IMR-90 (cell line): Measurements from ENCODE around the gene IRGM. TPM values are rescaled to one million over a fixed set of nuclear protein-coding genes. Genes with fewer than 3 reads are reported as not detected.

ENCODE experiments used
- RFX5 ChIP-seq: IDR thresholded peaks from 2 replicates; pipeline ENCODE4 v1.8.0; 2012; ENCODE audit warnings: low read depth, mild to moderate bottlenecking, low read length, moderate library complexity
- polyA plus RNA-seq, 3 experiments: library from polyadenylated mRNA; depleted of rRNA; stranded (reverse); fragments of >200 nt; gene quantifications; 2 replicates each; pipeline ENCODE4 v1.2.3, GENCODE V29; 2012; ENCODE audit warnings: low replicate concordance in 1 of 3
- total RNA-seq: library from RNA; depleted of rRNA; stranded (reverse); fragments of >200 nt; gene quantifications from 2 replicates; pipeline ENCODE4 v1.2.3, GENCODE V29; 2012; rRNA removed

The IRGM gene
- total and polyA plus RNA-seq, 2 of the 4 experiments (the other 2 are of a cell fraction): not detected

GRCh38 chr5:150895431-150896428, 49.4 kb downstream of the IRGM start (continued):
- no peak for TF ChIP-seq RFX5

Other genes starting within 250 kb of the IRGM start
- gene SYNPO, start 205.9 kb upstream of the IRGM start, total RNA-seq: 3.0 and 3.1 TPM in 2 replicates
- gene SYNPO, start 205.9 kb upstream of the IRGM start, polyA plus RNA-seq (2012; rRNA removed): 22.6 and 24.8 TPM in 2 replicates
- under 0.01 TPM in 2 replicates for gene MYOZ3, start 185.3 kb upstream of the IRGM start, total RNA-seq
- 0.24 TPM in 2 replicates for gene MYOZ3, start 185.3 kb upstream of the IRGM start, polyA plus RNA-seq (2012; rRNA removed)
- gene RBM22, start 145.5 kb upstream of the IRGM start, total RNA-seq: 26.2 and 33.1 TPM in 2 replicates
- gene RBM22, start 145.5 kb upstream of the IRGM start, polyA plus RNA-seq (2012; rRNA removed): 30.2 and 34.2 TPM in 2 replicates
- 50.2 and 56.1 TPM in 2 replicates for gene DCTN4, start 87.5 kb upstream of the IRGM start, total RNA-seq
- gene DCTN4, start 87.5 kb upstream of the IRGM start, polyA plus RNA-seq (2012; rRNA removed): 26.6 and 28.1 TPM in 2 replicates
- gene SMIM3, start 67.8 kb upstream of the IRGM start, total RNA-seq: 36.1 and 37.5 TPM in 2 replicates
- gene SMIM3, start 67.8 kb upstream of the IRGM start, polyA plus RNA-seq (2012; rRNA removed): 42.6 and 53.4 TPM in 2 replicates
- gene ZNF300, start 58.5 kb downstream of the IRGM start, total RNA-seq: 6.1 and 7.5 TPM in 2 replicates
- gene ZNF300, start 58.5 kb downstream of the IRGM start, polyA plus RNA-seq (2012; rRNA removed): 4.2 and 5.2 TPM in 2 replicates
- 0.28 and 0.36 TPM in 2 replicates for gene GPX3, start 174.1 kb downstream of the IRGM start, total RNA-seq
- gene GPX3, start 174.1 kb downstream of the IRGM start, polyA plus RNA-seq (2012; rRNA removed): 1.0 and 1.3 TPM in 2 replicates
- 88.0 and 92.8 TPM in 2 replicates for gene TNIP1, start 234.5 kb downstream of the IRGM start, total RNA-seq
- gene TNIP1, start 234.5 kb downstream of the IRGM start, polyA plus RNA-seq (2012; rRNA removed): 63.8 and 67.1 TPM in 2 replicates